ENCODE measurements around the gene MON2. TPM values are rescaled to one million over a fixed set of nuclear protein-coding genes. Genes with fewer than 3 reads are reported as not detected.
A peak's percentile ranks its signal among the peaks of the same experiment; 100 is the strongest.

The MON2 gene
- total and polyA plus RNA-seq, 2 donors (not counting 3 experiments of a cell fraction or from before 2014, with no cell fraction given): 8.9 to 41.8 TPM

DNA sequence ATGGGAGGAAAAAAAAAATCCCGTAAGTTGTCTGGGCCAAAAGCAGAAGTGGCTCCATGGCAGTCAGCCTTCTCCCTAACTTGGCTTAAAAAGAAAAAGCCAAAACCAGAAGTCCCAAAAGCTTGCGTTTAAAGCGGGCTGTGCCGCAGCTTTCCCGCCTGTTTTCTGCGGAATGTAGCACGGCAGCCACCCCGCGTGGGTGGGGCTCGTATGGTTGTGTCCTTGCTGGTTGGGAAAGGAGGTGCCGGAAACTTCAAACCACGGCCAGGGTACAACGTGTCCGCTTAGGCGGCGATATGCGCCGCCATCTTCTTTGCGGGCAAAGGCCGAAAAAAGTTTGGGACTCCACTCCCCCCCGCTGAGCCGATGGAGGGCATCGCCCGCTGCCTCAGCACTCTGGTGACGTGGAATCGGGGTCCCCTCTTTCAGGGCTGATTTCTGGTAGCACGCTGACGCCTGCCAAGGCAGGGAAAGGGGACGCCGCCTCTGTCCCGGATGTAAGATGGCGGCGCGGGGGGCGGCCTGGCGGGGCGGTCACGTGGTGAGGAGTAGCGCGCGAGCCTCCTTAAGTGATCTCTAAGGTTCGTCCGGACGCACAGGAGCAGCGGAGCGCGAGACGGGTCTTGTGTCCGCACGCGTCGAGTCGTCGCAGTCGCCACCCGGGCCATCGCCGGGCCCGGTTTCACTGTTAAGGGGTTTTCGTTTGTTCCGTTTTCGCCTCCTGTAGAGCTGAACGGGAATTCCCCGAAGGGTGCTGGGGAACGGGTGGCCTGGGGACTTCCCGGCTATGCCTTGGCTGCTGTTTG is 135.8 kb downstream of the MON2 start:
- intact Hi-C loops (cut with micrococcal nuclease) (loop anchor here (1.0 to 10.0 kb wide), 9 partner anchors 29 to 462 kb away; partner anchors contain the start of genes MON2 and USP15), dilution Hi-C loops (cut with MboI; ENCODE audit: extremely low pct_ligation_motif_present, low sequenced_read_pairs) (loop anchor here (25.0 kb wide), 1 partner anchor 185 kb away; no protein-coding TSS in a partner anchor)
- peaks cover 22% of the 10 kb centered on the region for H3K4me1 ChIP-seq (ENCODE audit: control insufficient read depth, extremely low read depth, insufficient read depth, low read length)
- peak; percentile 72 for FAIRE-seq
- H3K4me2 ChIP-seq (ENCODE audit: insufficient read depth, low read length): peak overlapping the region; percentile 69
- H3K9ac ChIP-seq (replicated peaks; ENCODE audit: extremely low read depth, insufficient read depth, low read length): peak overlapping the region; percentile 99
- BruUV-seq (replicated peaks): TSS peak; percentile 52
- peak overlapping the region; percentile 97 for H3K27ac ChIP-seq (ENCODE audit: insufficient read depth, low read depth, low read length)
- H3K9me3 ChIP-seq (replicated peaks; ENCODE audit: control insufficient read depth, insufficient read depth, low read length): no peaks in the 10 kb centered on the region
- DNase-seq (ENCODE audit: low read depth, low spot score): peak; percentile 91
- peak overlapping the region; percentile 92 to 99 (median 99) for H3K4me3 ChIP-seq (replicated peaks in 1 of 3; ENCODE audit: insufficient read depth in 1 of 3, low read depth in 1 of 3, low read length in 3 of 3)
- peaks cover 49% of the 10 kb centered on the region for H3K79me2 ChIP-seq (ENCODE audit: control insufficient read depth, insufficient read depth, low read length)
- H2AFZ ChIP-seq (ENCODE audit: low read depth, low read length): peak overlapping the region; percentile 17
- TF ChIP-seq POLR2A (IDR thresholded peaks at IDR 0.05; ENCODE audit: low read depth, low read length) (peak; percentile 92), MYC (IDR thresholded peaks at IDR 0.05; ENCODE audit: low read depth, low read length) (peak; percentile 88), JUN (IDR thresholded peaks at IDR 0.05; ENCODE audit: borderline replicate concordance, insufficient read depth, insufficient read length, low read depth) (no peak), POLR2AphosphoS5 (IDR thresholded peaks at IDR 0.05; ENCODE audit: insufficient read depth, low read depth, low read length) (peak; percentile 85), FOS (IDR thresholded peaks at IDR 0.05; ENCODE audit: borderline replicate concordance, insufficient read depth, low read length) (no peak), CTCF (IDR thresholded peaks at IDR 0.05; ENCODE audit: extremely low read depth in 1 of 2, insufficient read depth in 1 of 2, low read depth in 1 of 2, low read length in 2 of 2) (no peak), GATA2 (IDR thresholded peaks at IDR 0.05; ENCODE audit: insufficient read depth, insufficient read length, low read depth, low read length) (no peak)
- TF ChIP-seq, protein P1, sequence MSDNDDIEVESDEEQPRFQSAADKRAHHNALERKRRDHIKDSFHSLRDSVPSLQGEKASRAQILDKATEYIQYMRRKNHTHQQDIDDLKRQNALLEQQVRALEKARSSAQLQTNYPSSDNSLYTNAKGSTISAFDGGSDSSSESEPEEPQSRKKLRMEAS (IDR thresholded peaks at IDR 0.05; ENCODE audit: insufficient read depth, insufficient read length): peak; percentile 74
- ChIA-PET POLR2A (interaction anchor here (0.6 to 2.1 kb wide), 9 partner anchors 9 to 192 kb away, joined by 3 to 20 read pairs (median 4); no protein-coding TSS in a partner anchor), CTCF (interaction anchor here (0.5 to 3.3 kb wide), 16 partner anchors 10 to 194 kb away, joined by 3 to 79 read pairs (median 4); no protein-coding TSS in a partner anchor)
- H4K20me1 ChIP-seq (replicated peaks; ENCODE audit: control insufficient read depth, extremely low read depth, insufficient read depth, low read length): peaks cover 3% of the 10 kb centered on the region
- H3K27me3 ChIP-seq (ENCODE audit: control insufficient read depth in 2 of 2, insufficient read depth in 2 of 2, low read length in 2 of 2): no peaks in the 10 kb centered on the region
- H3K9me1 ChIP-seq (replicated peaks; ENCODE audit: control insufficient read depth, extremely low read depth, insufficient read depth, low read length): no peaks in the 10 kb centered on the region
- no peaks in the 10 kb centered on the region for H3K36me3 ChIP-seq (ENCODE audit: control insufficient read depth in 2 of 2, extremely low read depth in 1 of 2, insufficient read depth in 2 of 2, low read length in 2 of 2)

All from endothelial cell of umbilical vein (primary cell).